Effector memory CD4-positive, alpha-beta T cell (primary cell): ENCODE results near the gene DNALI1.

Experiments
- DNase-seq, 3 donors: peaks; one replicate each; pipeline ENCODE4 v3.0.0-alpha.2; 2020
- H3K27ac ChIP-seq: 2 replicates; pipeline ENCODE4 v1.7.0; 2013; ENCODE audit warnings: mild to moderate bottlenecking, low read length, moderate library complexity; ENCODE audit not compliant: insufficient read depth, poor library complexity, severe bottlenecking
- H3K27me3 ChIP-seq: replicated peaks from 2 replicates; pipeline ENCODE4 v1.7.0; 2013; ENCODE audit warnings: mild to moderate bottlenecking, low read length; ENCODE audit not compliant: insufficient read depth, control insufficient read depth, poor library complexity, severe bottlenecking
- H3K36me3 ChIP-seq: 2 replicates; pipeline ENCODE4 v1.7.0; 2013; ENCODE audit warnings: mild to moderate bottlenecking, low read length, moderate library complexity; ENCODE audit not compliant: control insufficient read depth, insufficient read depth
- H3K4me1 ChIP-seq: 2 replicates; pipeline ENCODE4 v1.7.0; 2013; ENCODE audit warnings: low read length, mild to moderate bottlenecking; ENCODE audit not compliant: control insufficient read depth, insufficient read depth, poor library complexity, severe bottlenecking
- H3K4me3 ChIP-seq: 2 replicates; pipeline ENCODE4 v1.7.0; 2013; ENCODE audit warnings: low read length, low read depth, mild to moderate bottlenecking; ENCODE audit not compliant: insufficient read depth, poor library complexity, severe bottlenecking
- H3K9me3 ChIP-seq: 2 replicates; pipeline ENCODE4 v1.7.0; 2013; ENCODE audit warnings: mild to moderate bottlenecking, low read length, moderate library complexity; ENCODE audit not compliant: control insufficient read depth

The DNALI1 gene

GRCh38 chr1:37614105-37614504 lies 57.4 kb downstream of the DNALI1 start:
- peaks cover 7% of the 10 kb centered on the region for H3K27me3 ChIP-seq
- H3K4me1 ChIP-seq, result no peaks in the 10 kb centered on the region
- H3K9me3 ChIP-seq, result no peaks in the 10 kb centered on the region
- no peaks in the 10 kb centered on the region for H3K36me3 ChIP-seq
- no peak overlapping the region for H3K27ac ChIP-seq
- DNase-seq, result no peak
- H3K4me3 ChIP-seq, result no peak overlapping the region

- Histone ChIP-seq H3K9me3 (no peaks in the 10 kb centered on the region), H3K4me1 (no peaks in the 10 kb centered on the region), H3K4me3 (no peak overlapping the region), H3K27me3 (peaks cover 7% of the 10 kb centered on the region), H3K36me3 (no peaks in the 10 kb centered on the region), H3K27ac (no peak overlapping the region)
- DNase-seq, result no peak
These were observed 59.6 kb downstream of the DNALI1 start for GRCh38 chr1:37616330-37616729.
